K562 (cell line): ENCODE data around the gene CGREF1. TPM values are rescaled to one million over a fixed set of nuclear protein-coding genes. Genes with fewer than 3 reads are reported as not detected.

ENCODE experiments used
- CBX2 ChIP-seq: fragments of 200-600 bp; sonication (generic); IDR thresholded peaks from one replicate; pipeline ENCODE4 v1.6.1; 2012; ENCODE audit warnings: mild to moderate bottlenecking, low read length, inconsistent platforms; ENCODE audit not compliant: insufficient read depth, poor library complexity, severe bottlenecking
- FUS ChIP-seq: fragments of 200-400 bp; formaldehyde crosslinking; optimal IDR thresholded peaks from 2 replicates; pipeline ENCODE3; 2017; ENCODE audit warnings: low read depth, low read length
- LCOR ChIP-seq: sonication (generic); formaldehyde crosslinking; IDR thresholded peaks from 2 replicates; pipeline ENCODE4 v1.8.0; 2022; ENCODE audit warnings: mild to moderate bottlenecking, missing genetic modification reagents
- MTA1 ChIP-seq: fragments of 450-650 bp; IDR thresholded peaks from 2 replicates; pipeline ENCODE4 v1.6.1; 2017; ENCODE audit warnings: borderline replicate concordance
- NFE2 ChIP-seq: IDR thresholded peaks from 2 replicates; pipeline ENCODE4 v1.6.1; 2014; ENCODE audit warnings: antibody characterized with exemption, low read depth
- PCBP1 ChIP-seq: fragments of 200-400 bp; formaldehyde crosslinking; IDR thresholded peaks from 2 replicates; pipeline ENCODE4 v1.6.1; 2018; ENCODE audit warnings: mild to moderate bottlenecking, low read depth, low read length; ENCODE audit not compliant: poor library complexity, severe bottlenecking
- POLR2AphosphoS2 ChIP-seq: IDR thresholded peaks from 2 replicates; pipeline ENCODE4 v1.6.1; 2012; ENCODE audit warnings: low read length, improper control_type of control experiment
- PRMT5 ChIP-seq: sonication (generic); formaldehyde crosslinking; IDR thresholded peaks from 2 replicates; pipeline ENCODE4 v1.5.0; 2020; ENCODE audit warnings: missing genetic modification reagents
- RBM15 ChIP-seq: fragments of 200-400 bp; formaldehyde crosslinking; IDR thresholded peaks from 2 replicates; pipeline ENCODE4 v1.6.1; 2018; ENCODE audit warnings: mild to moderate bottlenecking, low read length, moderate library complexity; ENCODE audit not compliant: insufficient read depth
- SAFB2 ChIP-seq: fragments of 200-400 bp; formaldehyde crosslinking; IDR thresholded peaks from 2 replicates; pipeline ENCODE4 v1.6.1; 2018; ENCODE audit warnings: borderline replicate concordance, low read length, low read depth, moderate library complexity; ENCODE audit not compliant: severe bottlenecking
- SIN3B ChIP-seq: fragments of 450-650 bp; IDR thresholded peaks from 2 replicates; pipeline ENCODE4 v1.6.1; 2017; ENCODE audit warnings: low read depth, mild to moderate bottlenecking, moderate library complexity
- SOX6 ChIP-seq: fragments of 450-650 bp; IDR thresholded peaks from 2 replicates; pipeline ENCODE4 v1.6.1; 2014; ENCODE audit warnings: mild to moderate bottlenecking
- ZNF239 ChIP-seq: fragments of 250-450 bp; sonication (Bioruptor Pico); IDR thresholded peaks from 2 replicates; pipeline ENCODE4 v1.4.0; 2020; ENCODE audit warnings: mild to moderate bottlenecking
- polyA plus RNA-seq, 8 experiments: library from polyadenylated mRNA; depleted of rRNA in 4 of 8; stranded (reverse) in 5 of 8; unstranded in 3 of 8; fragments of >200 nt; fragmentation: Nextera tagmentation in 2 of 8; fragmentation: Illumina TruSeq in 1 of 8; extraction: Ambion mirVana in 2 of 8; extraction: Trizol in 1 of 8; gene quantifications; 2 replicates each; pipeline versions ENCODE4 v1.2.1 to v1.2.3, GENCODE V29; 2011 to 2014; ENCODE audit warnings: inconsistent platforms in 1 of 8, missing spikeins in 1 of 8
- total RNA-seq, 7 experiments: library from RNA; depleted of rRNA in 6 of 7; stranded (reverse); fragments of >200 nt in 6 of 7; fragmentation: Illumina TruSeq in 2 of 7; extraction: Trizol in 2 of 7; gene quantifications; 2 replicates each; pipeline versions ENCODE4 v1.2.1 to v1.2.3, GENCODE V29; 2011 to 2021; ENCODE audit warnings: low replicate concordance in 1 of 7
- TF ChIP-seq, protein P1 (sequence below), 2 experiments: fragments of 450-650 bp in 1 of 2; sonication (generic) in 1 of 2; formaldehyde crosslinking in 1 of 2; IDR thresholded peaks; 2 replicates each; pipeline versions ENCODE4 v1.7.1 to v1.9.0; 2016 to 2022; ENCODE audit warnings: inconsistent platforms in 1 of 2, mild to moderate bottlenecking in 1 of 2, missing genetic modification reagents in 1 of 2
- TF ChIP-seq, protein P2 (sequence below): fragments of 450-650 bp; formaldehyde crosslinking; IDR thresholded peaks from 2 replicates; pipeline ENCODE4 v1.4.0; 2022; ENCODE audit warnings: mild to moderate bottlenecking, moderate library complexity
- TF ChIP-seq, protein P3 (sequence below), 2 experiments: fragments of 450-650 bp; conservative IDR thresholded peaks; 2 replicates each; pipeline ENCODE4 v1.6.1; 2017; ENCODE audit warnings: mild to moderate bottlenecking in 2 of 2, moderate library complexity in 2 of 2

CGREF1 gene
- total and polyA plus RNA-seq, 9 of the 15 experiments (the other 6 are each of a cell fraction or from before 2014, with no cell fraction given) = 0.07 to 0.50 (median 0.37) TPM

DNA sequence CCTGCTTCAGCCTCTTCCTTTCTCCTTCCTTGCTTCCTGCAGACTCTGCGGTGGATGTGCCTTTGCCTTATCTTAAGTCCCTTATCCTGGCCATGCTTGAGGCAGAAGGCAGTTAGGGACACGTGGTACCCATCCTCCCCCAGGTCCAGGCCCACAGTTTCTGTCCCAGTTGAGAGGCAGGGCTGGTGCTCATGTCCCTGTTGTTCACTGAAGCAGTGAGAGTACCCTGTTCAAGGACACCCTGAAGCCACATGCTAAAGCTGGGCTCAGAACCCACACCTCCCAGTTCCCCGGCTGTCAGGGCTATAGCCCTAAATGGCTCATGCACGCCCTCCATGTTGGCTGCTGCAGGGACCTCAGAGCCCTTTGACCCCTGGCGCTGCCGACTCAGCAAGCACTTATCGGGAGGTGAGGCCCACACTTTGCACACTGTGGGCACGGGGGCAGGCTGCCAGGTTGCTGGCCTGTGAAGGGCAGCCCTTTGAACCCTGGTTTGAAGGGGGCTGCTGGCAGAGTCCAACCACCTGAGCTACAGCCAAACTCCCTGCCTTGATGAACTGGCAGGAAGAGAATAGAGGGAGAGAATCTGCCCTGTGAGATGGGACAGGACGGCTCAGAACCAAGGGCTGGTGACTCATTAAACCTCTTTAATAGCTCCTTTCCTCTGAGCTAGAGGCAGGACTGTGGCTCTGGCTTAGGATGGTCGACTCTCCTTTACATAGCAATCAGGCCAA, 26.1 kb downstream of the CGREF1 start (continued):
- TF ChIP-seq, protein P1, sequence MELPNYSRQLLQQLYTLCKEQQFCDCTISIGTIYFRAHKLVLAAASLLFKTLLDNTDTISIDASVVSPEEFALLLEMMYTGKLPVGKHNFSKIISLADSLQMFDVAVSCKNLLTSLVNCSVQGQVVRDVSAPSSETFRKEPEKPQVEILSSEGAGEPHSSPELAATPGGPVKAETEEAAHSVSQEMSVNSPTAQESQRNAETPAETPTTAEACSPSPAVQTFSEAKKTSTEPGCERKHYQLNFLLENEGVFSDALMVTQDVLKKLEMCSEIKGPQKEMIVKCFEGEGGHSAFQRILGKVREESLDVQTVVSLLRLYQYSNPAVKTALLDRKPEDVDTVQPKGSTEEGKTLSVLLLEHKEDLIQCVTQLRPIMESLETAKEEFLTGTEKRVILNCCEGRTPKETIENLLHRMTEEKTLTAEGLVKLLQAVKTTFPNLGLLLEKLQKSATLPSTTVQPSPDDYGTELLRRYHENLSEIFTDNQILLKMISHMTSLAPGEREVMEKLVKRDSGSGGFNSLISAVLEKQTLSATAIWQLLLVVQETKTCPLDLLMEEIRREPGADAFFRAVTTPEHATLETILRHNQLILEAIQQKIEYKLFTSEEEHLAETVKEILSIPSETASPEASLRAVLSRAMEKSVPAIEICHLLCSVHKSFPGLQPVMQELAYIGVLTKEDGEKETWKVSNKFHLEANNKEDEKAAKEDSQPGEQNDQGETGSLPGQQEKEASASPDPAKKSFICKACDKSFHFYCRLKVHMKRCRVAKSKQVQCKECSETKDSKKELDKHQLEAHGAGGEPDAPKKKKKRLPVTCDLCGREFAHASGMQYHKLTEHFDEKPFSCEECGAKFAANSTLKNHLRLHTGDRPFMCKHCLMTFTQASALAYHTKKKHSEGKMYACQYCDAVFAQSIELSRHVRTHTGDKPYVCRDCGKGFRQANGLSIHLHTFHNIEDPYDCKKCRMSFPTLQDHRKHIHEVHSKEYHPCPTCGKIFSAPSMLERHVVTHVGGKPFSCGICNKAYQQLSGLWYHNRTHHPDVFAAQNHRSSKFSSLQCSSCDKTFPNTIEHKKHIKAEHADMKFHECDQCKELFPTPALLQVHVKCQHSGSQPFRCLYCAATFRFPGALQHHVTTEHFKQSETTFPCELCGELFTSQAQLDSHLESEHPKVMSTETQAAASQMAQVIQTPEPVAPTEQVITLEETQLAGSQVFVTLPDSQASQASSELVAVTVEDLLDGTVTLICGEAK (IDR thresholded peaks at IDR 0.05) = no peak
- TF ChIP-seq, protein P1 (CRISPR knock-in tag; IDR thresholded peaks at IDR 0.05) = no peak
- TF ChIP-seq CBX2 (no peak), NFE2 (no peak), SOX6 (peak; percentile 44; the same call in 1 of the 2 replicates), PRMT5 (CRISPR knock-in tag) (no peak), SAFB2 (no peak), POLR2AphosphoS2 (no peak), SIN3B (no peak), PCBP1 (no peak), ZNF239 (peak; percentile 70; the same call in 1 of the 2 replicates), FUS (no peak), LCOR (CRISPR knock-in tag) (0 out of 2 replicates have a peak, but pooled peaks have one; percentile 54), RBM15 (no peak), MTA1 (no peak)
- TF ChIP-seq, protein P2, sequence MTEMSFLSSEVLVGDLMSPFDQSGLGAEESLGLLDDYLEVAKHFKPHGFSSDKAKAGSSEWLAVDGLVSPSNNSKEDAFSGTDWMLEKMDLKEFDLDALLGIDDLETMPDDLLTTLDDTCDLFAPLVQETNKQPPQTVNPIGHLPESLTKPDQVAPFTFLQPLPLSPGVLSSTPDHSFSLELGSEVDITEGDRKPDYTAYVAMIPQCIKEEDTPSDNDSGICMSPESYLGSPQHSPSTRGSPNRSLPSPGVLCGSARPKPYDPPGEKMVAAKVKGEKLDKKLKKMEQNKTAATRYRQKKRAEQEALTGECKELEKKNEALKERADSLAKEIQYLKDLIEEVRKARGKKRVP (CRISPR knock-in tag) = no peak; the same call in 1 of the 2 replicates
- TF ChIP-seq, protein P3, sequence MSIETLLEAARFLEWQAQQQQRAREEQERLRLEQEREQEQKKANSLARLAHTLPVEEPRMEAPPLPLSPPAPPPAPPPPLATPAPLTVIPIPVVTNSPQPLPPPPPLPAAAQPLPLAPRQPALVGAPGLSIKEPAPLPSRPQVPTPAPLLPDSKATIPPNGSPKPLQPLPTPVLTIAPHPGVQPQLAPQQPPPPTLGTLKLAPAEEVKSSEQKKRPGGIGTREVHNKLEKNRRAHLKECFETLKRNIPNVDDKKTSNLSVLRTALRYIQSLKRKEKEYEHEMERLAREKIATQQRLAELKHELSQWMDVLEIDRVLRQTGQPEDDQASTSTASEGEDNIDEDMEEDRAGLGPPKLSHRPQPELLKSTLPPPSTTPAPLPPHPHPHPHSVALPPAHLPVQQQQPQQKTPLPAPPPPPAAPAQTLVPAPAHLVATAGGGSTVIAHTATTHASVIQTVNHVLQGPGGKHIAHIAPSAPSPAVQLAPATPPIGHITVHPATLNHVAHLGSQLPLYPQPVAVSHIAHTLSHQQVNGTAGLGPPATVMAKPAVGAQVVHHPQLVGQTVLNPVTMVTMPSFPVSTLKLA (conservative IDR thresholded peaks at IDR 0.05) = peak; percentile 80 to 89
